Astrocyte of the spinal cord (primary cell): ENCODE data around the gene TNFSF8.

Experiments used
- DNase-seq: peaks from one replicate; pipeline ENCODE4 v3.0.0; 2011; ENCODE audit warnings: low read depth, low spot score
- H3K4me3 ChIP-seq: 2 replicates; pipeline ENCODE4 v1.5.1; 2011; ENCODE audit warnings: low read depth, mild to moderate bottlenecking, low read length, moderate library complexity
- in situ Hi-C: cut with HindIII; loops from 2 replicates; pipeline ENCODE4 v1.10.0; 2017; ENCODE audit warnings: low sequenced_read_pairs
- TF ChIP-seq, protein P1 (sequence below): IDR thresholded peaks from 2 replicates; pipeline ENCODE4 v1.5.1; 2012; ENCODE audit warnings: low read depth, mild to moderate bottlenecking, low read length, inconsistent platforms

The TNFSF8 gene

DNA sequence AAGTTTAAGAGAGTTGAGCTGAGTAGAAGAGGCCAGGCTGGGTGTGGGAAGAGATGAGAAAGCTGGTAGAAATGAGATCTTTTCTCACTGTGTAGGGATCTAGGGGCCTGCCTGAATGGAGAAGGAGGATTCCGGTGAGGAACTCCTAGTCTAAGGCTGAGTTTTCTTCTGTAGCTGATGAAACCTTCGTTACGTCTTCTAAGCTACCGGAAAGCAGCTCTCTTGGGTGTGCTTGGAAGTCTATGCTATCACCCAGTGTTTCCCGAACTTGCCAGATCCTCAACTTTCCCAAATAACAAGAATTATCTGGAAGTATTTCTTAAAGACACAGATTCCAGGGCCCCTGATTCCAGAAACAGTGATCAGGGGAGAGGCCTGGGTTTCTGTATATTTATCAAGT lies 69.1 kb downstream of the TNFSF8 start:
- in situ Hi-C loops: no loop called here
- H3K4me3 ChIP-seq: no peak overlapping the region
- no peak for DNase-seq
- TF ChIP-seq, protein P1, sequence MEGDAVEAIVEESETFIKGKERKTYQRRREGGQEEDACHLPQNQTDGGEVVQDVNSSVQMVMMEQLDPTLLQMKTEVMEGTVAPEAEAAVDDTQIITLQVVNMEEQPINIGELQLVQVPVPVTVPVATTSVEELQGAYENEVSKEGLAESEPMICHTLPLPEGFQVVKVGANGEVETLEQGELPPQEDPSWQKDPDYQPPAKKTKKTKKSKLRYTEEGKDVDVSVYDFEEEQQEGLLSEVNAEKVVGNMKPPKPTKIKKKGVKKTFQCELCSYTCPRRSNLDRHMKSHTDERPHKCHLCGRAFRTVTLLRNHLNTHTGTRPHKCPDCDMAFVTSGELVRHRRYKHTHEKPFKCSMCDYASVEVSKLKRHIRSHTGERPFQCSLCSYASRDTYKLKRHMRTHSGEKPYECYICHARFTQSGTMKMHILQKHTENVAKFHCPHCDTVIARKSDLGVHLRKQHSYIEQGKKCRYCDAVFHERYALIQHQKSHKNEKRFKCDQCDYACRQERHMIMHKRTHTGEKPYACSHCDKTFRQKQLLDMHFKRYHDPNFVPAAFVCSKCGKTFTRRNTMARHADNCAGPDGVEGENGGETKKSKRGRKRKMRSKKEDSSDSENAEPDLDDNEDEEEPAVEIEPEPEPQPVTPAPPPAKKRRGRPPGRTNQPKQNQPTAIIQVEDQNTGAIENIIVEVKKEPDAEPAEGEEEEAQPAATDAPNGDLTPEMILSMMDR: no peak

GRCh38 chr9:114860187-114860586 lies 70.2 kb downstream of the TNFSF8 start:
- TF ChIP-seq, protein P1: no peak
- H3K4me3 ChIP-seq: no peak overlapping the region
- no peak for DNase-seq
- in situ Hi-C loops: no loop called here

DNA sequence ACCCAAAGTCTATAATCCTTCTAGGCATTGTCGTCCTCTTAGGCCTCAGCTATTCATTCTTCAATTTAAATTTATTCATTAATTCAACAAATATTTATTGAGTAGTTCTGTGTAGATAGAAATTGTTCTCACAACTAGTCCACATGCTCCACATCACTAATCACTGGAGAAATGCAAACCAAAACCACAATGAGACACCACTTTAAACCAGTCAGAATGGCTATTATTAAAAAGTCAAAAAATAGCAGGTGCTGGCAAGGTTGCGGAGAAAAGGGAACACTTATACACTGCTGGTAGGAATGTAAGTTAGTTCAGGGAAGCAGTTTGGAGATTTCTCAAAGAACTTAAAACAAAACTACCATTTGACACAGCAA lies 73.5 kb downstream of the TNFSF8 start:
- in situ Hi-C loops: no loop called here

GRCh38 chr9:114856215-114856941 lies 74.0 kb downstream of the TNFSF8 start:
- H3K4me3 ChIP-seq: no peak overlapping the region

More for the DNA sequence above, 73.5 kb downstream of the TNFSF8 start:
- no peak for DNase-seq
- no peak overlapping the region for H3K4me3 ChIP-seq
- TF ChIP-seq, protein P1: no peak

GRCh38 chr9:114855488-114855887 lies 74.9 kb downstream of the TNFSF8 start:
- no peak overlapping the region for H3K4me3 ChIP-seq
- in situ Hi-C loops: no loop called here
- no peak for DNase-seq
- TF ChIP-seq, protein P1: no peak

More at GRCh38 chr9:114856215-114856941, 74.0 kb downstream of the TNFSF8 start:
- TF ChIP-seq, protein P1: no peak
- peak; percentile 48 for DNase-seq
- in situ Hi-C loops: no loop called here

GRCh38 chr9:114854736-114855355 lies 75.5 kb downstream of the TNFSF8 start:
- TF ChIP-seq, protein P1: no peak
- H3K4me3 ChIP-seq: no peak overlapping the region
- DNase-seq: no peak
- in situ Hi-C loops: no loop called here
